ENCODE measurements around the gene APOL1.
A peak's percentile ranks its signal among the peaks of the same experiment; 100 is the strongest.
"Not testable (repeated sequence)": the region's sequence is repeated elsewhere in the genome, so short reads cannot be mapped to it uniquely, and the experiment has no call there.

APOL1 gene

GRCh38 chr22:36257948-36258670 is 5.2 kb downstream of the APOL1 start:
- peaks cover 63% of the 10 kb centered on the region for H3K36me3 Mint-ChIP-seq
- CTCF ChIA-PET, result no interaction called here

GRCh38 chr22:36258701-36259614 is 6.0 kb downstream of the APOL1 start:
- Mint-ChIP-seq H3K9me3 (no peaks in the 10 kb centered on the region), H3K4me3 (peak overlapping the region; percentile 49), H3K36me3 (peaks cover 65% of the 10 kb centered on the region), H3K4me1 (peaks cover 64% of the 10 kb centered on the region), H3K27ac (peak overlapping the region; percentile 90), H3K27me3 (no peaks in the 10 kb centered on the region)
- DNase-seq, result peak; percentile 61
- CTCF ChIA-PET, result interaction anchor here (1.4 kb wide), 1 partner anchor 20 kb away, joined by 5 read pairs; the partner anchor contains the start of gene APOL2

More at GRCh38 chr22:36257948-36258670, 5.2 kb downstream of the APOL1 start:
- Mint-ChIP-seq H3K27ac (peak overlapping the region; percentile 90), H3K4me3 (peak overlapping the region; percentile 49), H3K4me1 (peaks cover 73% of the 10 kb centered on the region), H3K27me3 (no peaks in the 10 kb centered on the region), H3K9me3 (no peaks in the 10 kb centered on the region)
- no peak for DNase-seq

- Mint-ChIP-seq H3K27ac (no peak overlapping the region), H3K4me1 (peaks cover 56% of the 10 kb centered on the region), H3K4me3 (no peak overlapping the region), H3K9me3 (no peaks in the 10 kb centered on the region), H3K27me3 (no peaks in the 10 kb centered on the region), H3K36me3 (peaks cover 65% of the 10 kb centered on the region)
- CTCF ChIA-PET, result interaction anchor here (1.4 kb wide), 1 partner anchor 21 kb away, joined by 5 read pairs; the partner anchor contains the start of gene APOL2
- DNase-seq, result no peak
These were observed 6.8 kb downstream of the APOL1 start for GRCh38 chr22:36259615-36260300.

DNA sequence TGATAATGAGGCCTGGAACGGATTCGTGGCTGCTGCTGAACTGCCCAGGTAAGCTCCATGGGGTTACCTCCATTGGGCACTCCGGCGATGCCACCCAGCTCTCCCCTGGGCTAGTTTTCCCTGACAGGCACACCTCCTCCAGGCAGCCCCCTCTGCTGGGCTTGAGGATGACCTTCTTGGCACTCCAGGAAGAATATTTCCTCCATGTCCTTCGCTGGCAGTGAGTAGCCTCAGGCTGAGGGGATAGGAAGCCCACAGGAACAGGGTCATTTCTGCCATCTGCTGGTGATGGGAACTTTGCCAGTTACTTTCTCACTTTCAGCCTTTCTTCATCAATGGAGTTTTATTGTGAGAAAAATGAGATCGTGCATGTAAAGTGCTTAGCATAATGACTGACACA is 8.7 kb downstream of the APOL1 start:
- not testable (repeated sequence) for H3K9me3 Mint-ChIP-seq, H3K27me3 Mint-ChIP-seq, H3K27ac Mint-ChIP-seq, H3K4me3 Mint-ChIP-seq, DNase-seq
- Mint-ChIP-seq H3K36me3 (peaks cover 70% of the 10 kb centered on the region), H3K4me1 (peaks cover 38% of the 10 kb centered on the region)
- CTCF ChIA-PET, result interaction anchor here (1.1 kb wide), 1 partner anchor 67 kb away, joined by 3 read pairs; no protein-coding TSS in a partner anchor

GRCh38 chr22:36262307-36262706 is 9.4 kb downstream of the APOL1 start:
- not testable (repeated sequence) for H3K27me3 Mint-ChIP-seq, H3K9me3 Mint-ChIP-seq, H3K27ac Mint-ChIP-seq, H3K4me3 Mint-ChIP-seq, DNase-seq
- CTCF ChIA-PET, result interaction anchor here (1.1 kb wide), 1 partner anchor 67 kb away, joined by 3 read pairs; no protein-coding TSS in a partner anchor
- H3K4me1 Mint-ChIP-seq, result peaks cover 32% of the 10 kb centered on the region
- H3K36me3 Mint-ChIP-seq, result peaks cover 74% of the 10 kb centered on the region

DNA sequence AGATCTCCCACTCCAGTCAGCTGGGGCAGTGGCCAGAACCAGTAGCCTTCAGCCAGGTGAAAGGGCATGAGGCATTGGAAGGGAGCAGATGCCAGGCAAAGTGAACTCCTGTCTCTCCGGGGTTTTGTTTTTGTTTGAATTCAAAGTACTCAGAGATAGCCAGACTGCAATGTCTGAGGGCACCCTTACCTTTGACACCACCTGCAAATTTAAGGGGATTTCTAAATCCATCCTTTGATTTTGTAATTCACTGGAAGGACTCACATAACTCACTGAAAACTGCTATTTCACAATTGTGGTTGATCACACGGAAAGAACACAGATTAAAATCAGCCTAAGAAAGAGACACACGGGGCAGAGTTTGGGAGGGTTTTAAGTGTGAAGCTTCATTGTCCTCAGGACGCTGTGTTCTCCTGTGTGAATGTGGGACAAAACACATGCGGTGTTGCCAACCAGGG is 10.3 kb downstream of the APOL1 start:
- H3K27me3 Mint-ChIP-seq, CTCF ChIA-PET, H3K4me3 Mint-ChIP-seq, DNase-seq, H3K27ac Mint-ChIP-seq, H3K9me3 Mint-ChIP-seq: not testable (repeated sequence)
- H3K4me1 Mint-ChIP-seq, result peaks cover 25% of the 10 kb centered on the region
- peaks cover 75% of the 10 kb centered on the region for H3K36me3 Mint-ChIP-seq

GRCh38 chr22:36263886-36264664 is 11.1 kb downstream of the APOL1 start:
- H3K36me3 Mint-ChIP-seq, result peaks cover 66% of the 10 kb centered on the region

GRCh38 chr22:36267058-36267457 is 14.1 kb downstream of the APOL1 start:
- H3K4me1 Mint-ChIP-seq, result peaks cover 1% of the 10 kb centered on the region
- H3K4me3 Mint-ChIP-seq, result no peak overlapping the region
- no peaks in the 10 kb centered on the region for H3K9me3 Mint-ChIP-seq
- CTCF ChIA-PET, result interaction anchor here (0.8 to 1.3 kb wide), 2 partner anchors 10 to 72 kb away, joined by 3 read pairs; no protein-coding TSS in a partner anchor
- H3K27ac Mint-ChIP-seq, result peak overlapping the region; percentile 19
- no peaks in the 10 kb centered on the region for H3K27me3 Mint-ChIP-seq
- no peak for DNase-seq
- H3K36me3 Mint-ChIP-seq, result peaks cover 46% of the 10 kb centered on the region

More at GRCh38 chr22:36263886-36264664, 11.1 kb downstream of the APOL1 start:
- H3K9me3 Mint-ChIP-seq, H3K27me3 Mint-ChIP-seq, CTCF ChIA-PET, H3K4me3 Mint-ChIP-seq, DNase-seq: not testable (repeated sequence)
- Mint-ChIP-seq H3K4me1 (peaks cover 16% of the 10 kb centered on the region), H3K27ac (peak overlapping the region; percentile 56)

DNA sequence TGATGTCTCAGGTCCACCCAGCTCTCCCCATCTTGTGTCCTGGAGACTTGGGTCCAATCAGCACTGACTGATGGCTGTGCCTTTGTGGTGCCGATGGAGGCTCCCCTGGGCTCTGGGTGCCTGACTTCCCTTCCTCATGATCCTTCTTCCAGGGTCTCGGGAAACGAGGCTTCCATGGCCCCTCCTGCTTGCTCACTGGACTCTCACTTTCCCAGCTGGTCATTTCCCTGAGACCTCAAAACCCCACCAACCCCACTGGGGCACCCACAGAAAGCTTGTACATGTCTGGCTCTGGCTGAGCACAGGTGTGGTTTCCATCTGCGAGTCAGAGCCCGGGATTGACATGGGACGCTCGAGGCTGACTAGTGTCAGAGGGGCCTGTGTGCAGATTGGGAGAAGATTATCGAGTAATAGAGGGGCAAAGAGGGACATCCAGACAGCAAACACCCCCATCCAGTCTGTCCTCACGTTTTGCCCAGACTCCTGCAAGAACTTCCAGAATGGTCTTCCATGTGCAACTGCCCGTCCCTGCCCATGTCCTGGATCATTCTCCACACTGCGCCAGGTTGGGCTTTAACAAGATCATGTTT is 15.1 kb downstream of the APOL1 start:
- peaks cover 37% of the 10 kb centered on the region for H3K36me3 Mint-ChIP-seq
- H3K27ac Mint-ChIP-seq, result no peak overlapping the region
- no peaks in the 10 kb centered on the region for H3K9me3 Mint-ChIP-seq
- no peak overlapping the region for H3K4me3 Mint-ChIP-seq
- no peak for DNase-seq
- H3K27me3 Mint-ChIP-seq, result no peaks in the 10 kb centered on the region
- CTCF ChIA-PET, result interaction anchor here (1.3 kb wide), 1 partner anchor 9 kb away, joined by 3 read pairs; no protein-coding TSS in a partner anchor
- peaks cover 2% of the 10 kb centered on the region for H3K4me1 Mint-ChIP-seq

- Mint-ChIP-seq H3K4me1 (peaks cover 15% of the 10 kb centered on the region), H3K36me3 (peaks cover 16% of the 10 kb centered on the region)
- DNase-seq, result peak; percentile 17
- H3K4me3 Mint-ChIP-seq, H3K27ac Mint-ChIP-seq, H3K9me3 Mint-ChIP-seq, CTCF ChIA-PET, H3K27me3 Mint-ChIP-seq: not testable (repeated sequence)
These were observed 18.3 kb downstream of the APOL1 start for GRCh38 chr22:36271231-36271630.

GRCh38 chr22:36271951-36272350 is 19.0 kb downstream of the APOL1 start:
- DNase-seq, H3K4me3 Mint-ChIP-seq, CTCF ChIA-PET, H3K9me3 Mint-ChIP-seq, H3K27me3 Mint-ChIP-seq: not testable (repeated sequence)
- Mint-ChIP-seq H3K27ac (peak overlapping the region; percentile 9), H3K4me1 (peaks cover 22% of the 10 kb centered on the region), H3K36me3 (peaks cover 11% of the 10 kb centered on the region)

GRCh38 chr22:36274531-36274930 is 21.6 kb downstream of the APOL1 start:
- Mint-ChIP-seq H3K9me3 (no peaks in the 10 kb centered on the region), H3K27me3 (no peaks in the 10 kb centered on the region), H3K4me1 (peaks cover 41% of the 10 kb centered on the region), H3K27ac (no peak overlapping the region), H3K36me3 (peaks cover 6% of the 10 kb centered on the region), H3K4me3 (no peak overlapping the region)
- CTCF ChIA-PET, result interaction anchor here (1.0 to 2.6 kb wide), 4 partner anchors 12 to 98 kb away, joined by 3 to 11 read pairs (median 3); no protein-coding TSS in a partner anchor
- peak; percentile 19 for DNase-seq

Measured in activated naive CD4-positive, alpha-beta T cell treated with anti-CD3 and anti-CD28 coated beads, Interleukin-2, amount 10 ng/mL, durations not matched to agents 7 days and 5 days (primary cell).